GM21526 (cell line): Measurements from ENCODE around the gene CCDC27.

Experiments
- ATAC-seq: cut with Tn5 transposase; IDR thresholded peaks from one replicate; pipeline ENCODE4 v1.9.1; 2021; ENCODE audit warnings: moderate library complexity; ENCODE audit not compliant: unreplicated experiment, low FRiP score

CCDC27 gene

GRCh38 chr1:3752400-3752945, at the start of gene CCDC27:
Gene CCDC27 (plus strand): TSS chr1:3752450. CDS start chr1:3752482, 32 bp downstream.
- no peak for ATAC-seq

- no peak for ATAC-seq
These were observed 49.7 kb upstream of the CCDC27 start for GRCh38 chr1:3702528-3702927.

GRCh38 chr1:3702990-3703728, 49.1 kb upstream of the CCDC27 start:
- ATAC-seq, result no peak

GRCh38 chr1:3703786-3704371, 48.4 kb upstream of the CCDC27 start:
- no peak for ATAC-seq

- ATAC-seq, result no peak
These were observed 46.8 kb upstream of the CCDC27 start for GRCh38 chr1:3705341-3705950.

- ATAC-seq, result no peak
These were observed 45.5 kb upstream of the CCDC27 start for GRCh38 chr1:3706651-3707297.

- no peak for ATAC-seq
These were observed 44.8 kb upstream of the CCDC27 start for GRCh38 chr1:3707298-3707938.

- no peak for ATAC-seq
These were observed 44.3 kb upstream of the CCDC27 start for GRCh38 chr1:3707939-3708328.

GRCh38 chr1:3708791-3709190, 43.5 kb upstream of the CCDC27 start:
- no peak for ATAC-seq

- no peak for ATAC-seq
These were observed 42.0 kb upstream of the CCDC27 start for GRCh38 chr1:3710251-3710650.

- no peak for ATAC-seq
These were observed 40.9 kb upstream of the CCDC27 start for GRCh38 chr1:3711381-3711779.

GRCh38 chr1:3711780-3712451, 40.3 kb upstream of the CCDC27 start:
- ATAC-seq, result no peak

- ATAC-seq, result no peak
These were observed 39.4 kb upstream of the CCDC27 start for GRCh38 chr1:3712573-3713535.

- no peak for ATAC-seq
These were observed 38.4 kb upstream of the CCDC27 start for GRCh38 chr1:3713840-3714239.

GRCh38 chr1:3714284-3714741, 37.9 kb upstream of the CCDC27 start:
- no peak for ATAC-seq

GRCh38 chr1:3714814-3715213, 37.4 kb upstream of the CCDC27 start:
- no peak for ATAC-seq

- ATAC-seq, result no peak
These were observed 35.9 kb upstream of the CCDC27 start for GRCh38 chr1:3716351-3716750.

GRCh38 chr1:3717041-3717714, 35.1 kb upstream of the CCDC27 start:
- ATAC-seq, result no peak
